Liver (tissue), 9 donors: ENCODE results near the gene SPATS2. TPM values are rescaled to one million over a fixed set of nuclear protein-coding genes. Genes with fewer than 3 reads are reported as not detected.

Source experiments
- DNase-seq: peaks from one replicate; pipeline ENCODE4 v3.0.0-alpha.2; 2017; ENCODE audit warnings: low spot score
- H3K27ac ChIP-seq, 2 donors: one replicate each; pipeline ENCODE4 v1.7.0; 2013; ENCODE audit warnings: inconsistent platforms in 2 of 2, low read length in 2 of 2, control low read depth in 1 of 2, low read depth in 1 of 2, mild to moderate bottlenecking in 1 of 2
- H3K27me3 ChIP-seq, 4 donors: one replicate each; pipeline versions ENCODE4 v1.6.1 to v1.7.0; 2013; ENCODE audit warnings: low read length in 3 of 4, inconsistent platforms in 1 of 4, mild to moderate bottlenecking in 1 of 4, moderate library complexity in 1 of 4; ENCODE audit not compliant: control insufficient read depth in 4 of 4, insufficient read depth in 4 of 4
- H3K36me3 ChIP-seq, 4 donors: one replicate each; pipeline versions ENCODE4 v1.6.1 to v1.7.0; 2013; ENCODE audit warnings: low read length in 3 of 4, mild to moderate bottlenecking in 3 of 4, low read depth in 1 of 4, moderate library complexity in 1 of 4; ENCODE audit not compliant: control insufficient read depth in 4 of 4, insufficient read depth in 3 of 4
- H3K4me1 ChIP-seq, 4 donors: one replicate each; pipeline versions ENCODE4 v1.6.1 to v1.7.0; 2013; ENCODE audit warnings: low read length in 3 of 4, mild to moderate bottlenecking in 3 of 4, moderate library complexity in 1 of 4; ENCODE audit not compliant: control insufficient read depth in 4 of 4, insufficient read depth in 4 of 4
- H3K4me3 ChIP-seq, 3 donors: one replicate each; pipeline versions ENCODE4 v1.6.1 to v1.7.0; 2013; ENCODE audit warnings: low read length in 3 of 3, control low read depth in 1 of 3, low read depth in 1 of 3, mild to moderate bottlenecking in 1 of 3
- H3K9ac ChIP-seq, 2 donors: one replicate each; pipeline ENCODE4 v1.7.0; 2013; ENCODE audit warnings: low read length in 2 of 2, mild to moderate bottlenecking in 2 of 2, moderate library complexity in 2 of 2, control low read depth in 1 of 2, low read depth in 1 of 2
- H3K9me3 ChIP-seq, 4 donors: one replicate each; pipeline versions ENCODE4 v1.6.1 to v1.7.0; 2013; ENCODE audit warnings: low read length in 3 of 4; ENCODE audit not compliant: control insufficient read depth in 4 of 4
- FOXA2 ChIP-seq: IDR thresholded peaks from 2 replicates; pipeline ENCODE4 v1.6.1; 2016; ENCODE audit warnings: antibody characterized with exemption
- HNF4G ChIP-seq: IDR thresholded peaks from 2 replicates; pipeline ENCODE4 v1.6.1; 2016; ENCODE audit warnings: antibody characterized with exemption
- JUND ChIP-seq, 2 donors: IDR thresholded peaks; 2 replicates each; pipeline ENCODE4 v1.6.1; 2016; ENCODE audit warnings: antibody characterized with exemption in 2 of 2
- RAD21 ChIP-seq, 2 donors: IDR thresholded peaks; 2 replicates each; pipeline ENCODE4 v1.6.1; 2016; ENCODE audit warnings: antibody characterized with exemption in 2 of 2, mild to moderate bottlenecking in 2 of 2
- RXRA ChIP-seq, 2 donors: IDR thresholded peaks; 2 replicates each; pipeline ENCODE4 v1.6.1; 2017 to 2018; ENCODE audit warnings: antibody characterized with exemption in 2 of 2, mild to moderate bottlenecking in 1 of 2
- WGBS: extraction: QIAGEN DNeasy Blood & Tissue Kit; methylation state at CpG from one replicate; pipeline ENCODE4 v1.1.7; 2013; 5-methylcytosine and 5-hydroxymethylcytosine counted together
- polyA plus RNA-seq, 2 donors: library from polyadenylated mRNA; stranded (reverse) in 1 of 2; unstranded in 1 of 2; fragments of 200-250 nt in 1 of 2; fragments of >200 nt in 1 of 2; fragmentation: Nextera tagmentation in 1 of 2; extraction: Ambion mirVana in 1 of 2; gene quantifications; one replicate each; pipeline versions ENCODE4 v1.2.1 to v1.2.3, GENCODE V29; 2013 to 2015
- total RNA-seq, 2 donors: library from RNA; depleted of rRNA; stranded (reverse); fragments of >200 nt; gene quantifications; one replicate each; pipeline ENCODE4 v1.2.3, GENCODE V29; 2014
- TF ChIP-seq, protein P1 (sequence below): IDR thresholded peaks from 2 replicates; pipeline ENCODE4 v1.6.1; 2016; ENCODE audit warnings: antibody characterized with exemption
- TF ChIP-seq, protein P2 (sequence below): IDR thresholded peaks from 2 replicates; pipeline ENCODE4 v1.6.1; 2016; ENCODE audit warnings: antibody characterized with exemption, mild to moderate bottlenecking
- TF ChIP-seq, protein P3 (sequence below): IDR thresholded peaks from 2 replicates; pipeline ENCODE4 v1.6.1; 2016; ENCODE audit warnings: antibody characterized with exemption
- TF ChIP-seq, protein P4 (sequence below): IDR thresholded peaks from 2 replicates; pipeline ENCODE4 v1.6.1; 2016; ENCODE audit warnings: antibody characterized with exemption
- donor health status: healthy.
- donor health status: healthy.
- donor health status: healthy.
- donor health status: healthy.
- donor health status: healthy.

SPATS2 gene
- total and polyA plus RNA-seq, 4 donors, result 2.4 to 5.2 (median 4.5) TPM

DNA sequence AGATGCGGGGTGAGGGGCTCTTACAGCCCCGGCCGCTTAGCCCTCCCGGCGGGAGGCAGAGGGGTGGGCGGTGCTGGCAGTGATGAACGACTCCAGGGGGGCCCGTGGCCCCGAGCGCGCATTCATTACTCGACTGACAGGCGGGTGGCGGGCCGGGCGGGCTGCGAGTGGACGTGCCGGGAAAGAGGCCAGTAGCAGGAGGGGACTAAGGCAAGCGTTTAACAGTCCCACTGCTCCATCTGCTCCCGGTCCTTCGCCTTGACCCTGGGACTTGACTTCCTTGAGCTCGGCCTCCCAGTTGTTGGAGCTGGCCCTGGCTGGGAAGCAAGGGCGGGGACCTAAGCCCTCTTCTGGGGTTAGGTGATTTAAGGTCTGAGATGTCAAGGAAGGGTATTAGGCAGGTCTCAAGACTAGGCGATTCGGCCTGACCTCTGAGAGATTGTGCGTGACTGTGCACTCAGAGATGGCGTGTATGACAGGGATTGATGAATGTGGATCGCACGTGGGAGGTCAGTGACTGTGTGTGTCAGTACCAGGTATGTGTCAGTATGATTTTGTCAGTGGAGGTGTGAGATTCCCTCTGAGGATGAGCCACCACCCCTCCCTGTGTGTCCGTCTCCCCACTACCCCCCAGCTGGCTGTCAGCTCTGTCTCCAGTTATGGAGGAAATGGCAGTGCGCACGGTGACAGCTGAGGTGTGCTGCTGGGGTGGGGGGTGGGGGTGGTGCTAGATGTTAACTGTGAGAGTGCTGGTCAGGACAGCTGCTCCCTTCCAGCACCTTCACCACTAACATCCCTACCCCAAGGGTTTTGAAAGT is 24.1 kb upstream of the SPATS2 start:
- no peaks in the 10 kb centered on the region for H3K27me3 ChIP-seq
- 8% methylated on average over 33 of the region's 33 CpGs for WGBS
- H3K4me3 ChIP-seq, result peak overlapping the region in 1 of 3 donors; percentile 48
- H3K4me1 ChIP-seq, result peaks cover 22 to 48% (median 34%) of the 10 kb centered on the region in 4 donors
- no peak overlapping the region for H3K9ac ChIP-seq
- H3K9me3 ChIP-seq, result no peaks in the 10 kb centered on the region
- no peaks in the 10 kb centered on the region for H3K36me3 ChIP-seq
- H3K27ac ChIP-seq, result no peak overlapping the region
- DNase-seq, result no peak
- TF ChIP-seq RAD21 (IDR thresholded peaks at IDR 0.05), result no peak
- no peak for TF ChIP-seq FOXA2
- no peak for TF ChIP-seq JUND (IDR thresholded peaks at IDR 0.05)
- TF ChIP-seq, protein P1, sequence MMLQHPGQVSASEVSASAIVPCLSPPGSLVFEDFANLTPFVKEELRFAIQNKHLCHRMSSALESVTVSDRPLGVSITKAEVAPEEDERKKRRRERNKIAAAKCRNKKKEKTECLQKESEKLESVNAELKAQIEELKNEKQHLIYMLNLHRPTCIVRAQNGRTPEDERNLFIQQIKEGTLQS, result no peak
- TF ChIP-seq HNF4G, result no peak
- TF ChIP-seq, protein P2, sequence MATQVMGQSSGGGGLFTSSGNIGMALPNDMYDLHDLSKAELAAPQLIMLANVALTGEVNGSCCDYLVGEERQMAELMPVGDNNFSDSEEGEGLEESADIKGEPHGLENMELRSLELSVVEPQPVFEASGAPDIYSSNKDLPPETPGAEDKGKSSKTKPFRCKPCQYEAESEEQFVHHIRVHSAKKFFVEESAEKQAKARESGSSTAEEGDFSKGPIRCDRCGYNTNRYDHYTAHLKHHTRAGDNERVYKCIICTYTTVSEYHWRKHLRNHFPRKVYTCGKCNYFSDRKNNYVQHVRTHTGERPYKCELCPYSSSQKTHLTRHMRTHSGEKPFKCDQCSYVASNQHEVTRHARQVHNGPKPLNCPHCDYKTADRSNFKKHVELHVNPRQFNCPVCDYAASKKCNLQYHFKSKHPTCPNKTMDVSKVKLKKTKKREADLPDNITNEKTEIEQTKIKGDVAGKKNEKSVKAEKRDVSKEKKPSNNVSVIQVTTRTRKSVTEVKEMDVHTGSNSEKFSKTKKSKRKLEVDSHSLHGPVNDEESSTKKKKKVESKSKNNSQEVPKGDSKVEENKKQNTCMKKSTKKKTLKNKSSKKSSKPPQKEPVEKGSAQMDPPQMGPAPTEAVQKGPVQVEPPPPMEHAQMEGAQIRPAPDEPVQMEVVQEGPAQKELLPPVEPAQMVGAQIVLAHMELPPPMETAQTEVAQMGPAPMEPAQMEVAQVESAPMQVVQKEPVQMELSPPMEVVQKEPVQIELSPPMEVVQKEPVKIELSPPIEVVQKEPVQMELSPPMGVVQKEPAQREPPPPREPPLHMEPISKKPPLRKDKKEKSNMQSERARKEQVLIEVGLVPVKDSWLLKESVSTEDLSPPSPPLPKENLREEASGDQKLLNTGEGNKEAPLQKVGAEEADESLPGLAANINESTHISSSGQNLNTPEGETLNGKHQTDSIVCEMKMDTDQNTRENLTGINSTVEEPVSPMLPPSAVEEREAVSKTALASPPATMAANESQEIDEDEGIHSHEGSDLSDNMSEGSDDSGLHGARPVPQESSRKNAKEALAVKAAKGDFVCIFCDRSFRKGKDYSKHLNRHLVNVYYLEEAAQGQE, result no peak
- TF ChIP-seq, protein P3, sequence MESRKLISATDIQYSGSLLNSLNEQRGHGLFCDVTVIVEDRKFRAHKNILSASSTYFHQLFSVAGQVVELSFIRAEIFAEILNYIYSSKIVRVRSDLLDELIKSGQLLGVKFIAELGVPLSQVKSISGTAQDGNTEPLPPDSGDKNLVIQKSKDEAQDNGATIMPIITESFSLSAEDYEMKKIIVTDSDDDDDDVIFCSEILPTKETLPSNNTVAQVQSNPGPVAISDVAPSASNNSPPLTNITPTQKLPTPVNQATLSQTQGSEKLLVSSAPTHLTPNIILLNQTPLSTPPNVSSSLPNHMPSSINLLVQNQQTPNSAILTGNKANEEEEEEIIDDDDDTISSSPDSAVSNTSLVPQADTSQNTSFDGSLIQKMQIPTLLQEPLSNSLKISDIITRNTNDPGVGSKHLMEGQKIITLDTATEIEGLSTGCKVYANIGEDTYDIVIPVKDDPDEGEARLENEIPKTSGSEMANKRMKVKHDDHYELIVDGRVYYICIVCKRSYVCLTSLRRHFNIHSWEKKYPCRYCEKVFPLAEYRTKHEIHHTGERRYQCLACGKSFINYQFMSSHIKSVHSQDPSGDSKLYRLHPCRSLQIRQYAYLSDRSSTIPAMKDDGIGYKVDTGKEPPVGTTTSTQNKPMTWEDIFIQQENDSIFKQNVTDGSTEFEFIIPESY, result no peak

DNA sequence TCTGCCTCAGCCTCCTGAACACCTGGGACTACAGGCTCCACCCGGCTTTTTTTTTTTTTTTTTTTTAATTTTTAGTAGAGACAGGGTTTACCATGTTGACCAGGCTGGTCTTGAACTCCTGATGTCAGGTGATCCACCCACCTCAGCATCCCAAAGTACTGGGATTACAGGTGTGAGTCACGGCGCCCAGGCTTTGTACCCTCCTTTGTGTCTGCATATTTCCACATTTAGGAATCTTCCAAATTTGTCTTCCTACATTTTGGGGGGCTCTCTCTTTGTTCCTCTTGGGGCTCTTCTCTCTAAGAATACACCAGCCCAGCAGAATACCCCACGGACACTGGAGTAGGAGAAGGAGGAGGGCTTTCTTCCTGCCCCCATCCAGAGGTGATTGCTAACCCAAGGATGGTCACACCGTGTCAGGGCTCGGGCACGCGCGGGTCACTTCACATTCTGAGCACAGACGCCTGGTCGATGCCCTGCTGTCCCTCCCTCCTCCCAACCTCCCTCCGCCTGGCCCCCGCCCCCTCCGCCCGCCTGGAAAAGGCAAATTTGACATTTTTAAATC is 22.7 kb upstream of the SPATS2 start:
- peak in 1 of 2 donors; percentile 20 for TF ChIP-seq RXRA (IDR thresholded peaks at IDR 0.05)
- TF ChIP-seq, protein P4, sequence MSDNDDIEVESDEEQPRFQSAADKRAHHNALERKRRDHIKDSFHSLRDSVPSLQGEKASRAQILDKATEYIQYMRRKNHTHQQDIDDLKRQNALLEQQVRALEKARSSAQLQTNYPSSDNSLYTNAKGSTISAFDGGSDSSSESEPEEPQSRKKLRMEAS, result no peak
- Histone ChIP-seq H3K4me3 (peak overlapping the region in 1 of 3 donors; percentile 67), H3K4me1 (peaks cover 30 to 58% (median 44%) of the 10 kb centered on the region in 4 donors), H3K27ac (no peak overlapping the region), H3K9me3 (no peaks in the 10 kb centered on the region), H3K27me3 (no peaks in the 10 kb centered on the region), H3K9ac (no peak overlapping the region), H3K36me3 (no peaks in the 10 kb centered on the region)
- no peak for DNase-seq
- WGBS, result 16% methylated on average over 15 of the region's 15 CpGs
